Upper lobe of left lung (tissue), 4 donors: ENCODE data around the gene ZCCHC24.

Source experiments
- CTCF ChIP-seq, 6 experiments: fragments of 450-650 bp in 4 of 6; fragments of 200-600 bp in 2 of 6; sonication (generic) in 2 of 6; IDR thresholded peaks; one replicate each; pipeline ENCODE4 v1.5.1; 2016 to 2019; ENCODE audit warnings: antibody characterized with exemption in 6 of 6
- POLR2A ChIP-seq, 4 donors: fragments of 450-650 bp; IDR thresholded peaks; one replicate each; pipeline ENCODE4 v1.5.1; 2016 to 2017; ENCODE audit warnings: antibody characterized with exemption in 4 of 4, mild to moderate bottlenecking in 2 of 4

- TF ChIP-seq CTCF (IDR thresholded peaks at IDR 0.05), result no peak
- TF ChIP-seq POLR2A (IDR thresholded peaks at IDR 0.05), result no peak
These were observed 32.2 kb downstream of the ZCCHC24 start for GRCh38 chr10:79413196-79413595.
